DLD1 (cell line): Measurements from ENCODE around the gene ARSI.

ENCODE experiments used
- in situ Hi-C: cut with HindIII; loops from 2 replicates; pipeline ENCODE4 v1.10.0; 2017; ENCODE audit warnings: low sequenced_read_pairs

ARSI gene

GRCh38 chr5:150295172-150295634 lies 7.5 kb downstream of the ARSI start:
- in situ Hi-C loops, result no loop called here

- in situ Hi-C loops, result no loop called here
These were observed 8.1 kb downstream of the ARSI start for GRCh38 chr5:150294551-150295071.

- in situ Hi-C loops, result no loop called here
These were observed 9.4 kb downstream of the ARSI start for GRCh38 chr5:150293091-150293941.

- in situ Hi-C loops, result no loop called here
These were observed 11.0 kb downstream of the ARSI start for GRCh38 chr5:150291388-150292385.

- in situ Hi-C loops, result no loop called here
These were observed 12.9 kb downstream of the ARSI start, which contains the start of gene CAMK2A for GRCh38 chr5:150289551-150290390. CAMK2A (minus strand) TSS chr5:150289773; CDS start chr5:150289625, 148 bp downstream.

- in situ Hi-C loops, result no loop called here
These were observed 13.9 kb downstream of the ARSI start for GRCh38 chr5:150288791-150289190.

- in situ Hi-C loops, result no loop called here
These were observed 14.3 kb downstream of the ARSI start for GRCh38 chr5:150288361-150288760.

- in situ Hi-C loops, result no loop called here
These were observed 15.9 kb downstream of the ARSI start for GRCh38 chr5:150286820-150287219.

GRCh38 chr5:150285114-150285513 lies 17.6 kb downstream of the ARSI start:
- in situ Hi-C loops, result no loop called here

- in situ Hi-C loops, result no loop called here
These were observed 18.4 kb downstream of the ARSI start for GRCh38 chr5:150284311-150284710.

- in situ Hi-C loops, result no loop called here
These were observed 18.8 kb downstream of the ARSI start for GRCh38 chr5:150283904-150284303.

- in situ Hi-C loops, result no loop called here
These were observed 20.7 kb downstream of the ARSI start for GRCh38 chr5:150281987-150282386.

GRCh38 chr5:150279330-150280020 lies 23.2 kb downstream of the ARSI start:
- in situ Hi-C loops, result loop anchor here (10.0 kb wide), 1 partner anchor 225 kb away; no protein-coding TSS in a partner anchor

- in situ Hi-C loops, result loop anchor here (10.0 kb wide), 1 partner anchor 224 kb away; no protein-coding TSS in a partner anchor
These were observed 23.8 kb downstream of the ARSI start for GRCh38 chr5:150278916-150279315.

GRCh38 chr5:150278046-150278730 lies 24.5 kb downstream of the ARSI start:
- in situ Hi-C loops, result loop anchor here (10.0 kb wide), 1 partner anchor 223 kb away; no protein-coding TSS in a partner anchor

GRCh38 chr5:150277043-150277442 lies 25.7 kb downstream of the ARSI start:
- in situ Hi-C loops, result loop anchor here (10.0 kb wide), 1 partner anchor 222 kb away; no protein-coding TSS in a partner anchor

GRCh38 chr5:150274811-150275210 lies 27.9 kb downstream of the ARSI start:
- in situ Hi-C loops, result loop anchor here (5.0 to 10.0 kb wide), 3 partner anchors 67 to 220 kb away; no protein-coding TSS in a partner anchor

- in situ Hi-C loops, result loop anchor here (5.0 to 10.0 kb wide), 3 partner anchors 70 to 218 kb away; no protein-coding TSS in a partner anchor
These were observed 30.2 kb downstream of the ARSI start for GRCh38 chr5:150272531-150272930.
